ENCODE measurements around the gene NEURL3. TPM values are rescaled to one million over a fixed set of nuclear protein-coding genes. Genes with fewer than 3 reads are reported as not detected.

The NEURL3 gene
- total and polyA plus RNA-seq, 3 donors from 2014 or later: 0.78 to 1.7 (median 1.3) TPM

- H3K27ac ChIP-seq: peak overlapping the region; percentile 85 to 93
- TF ChIP-seq POLR2A (IDR thresholded peaks at IDR 0.05) (no peak), CTCF (IDR thresholded peaks at IDR 0.05) (no peak)
- WGBS, 2 donors: 31 to 44% methylated on average over 4 of the region's 4 CpGs
- peaks cover 56% of the 10 kb centered on the region for H3K4me1 ChIP-seq
- H3K27me3 ChIP-seq: no peaks in the 10 kb centered on the region
- H3K4me3 ChIP-seq: no peak overlapping the region
- no peaks in the 10 kb centered on the region for H3K9me3 ChIP-seq
- no peaks in the 10 kb centered on the region for H3K36me3 ChIP-seq (ENCODE audit: low read depth, missing control alignments)
- intact Hi-C loops (cut with DNase I; ENCODE audit: low total_unique reads): no loop called here
- DNase-seq: peak; percentile 79
Observed at GRCh38 chr2:96534141-96534540, 29.0 kb upstream of the NEURL3 start.

DNA sequence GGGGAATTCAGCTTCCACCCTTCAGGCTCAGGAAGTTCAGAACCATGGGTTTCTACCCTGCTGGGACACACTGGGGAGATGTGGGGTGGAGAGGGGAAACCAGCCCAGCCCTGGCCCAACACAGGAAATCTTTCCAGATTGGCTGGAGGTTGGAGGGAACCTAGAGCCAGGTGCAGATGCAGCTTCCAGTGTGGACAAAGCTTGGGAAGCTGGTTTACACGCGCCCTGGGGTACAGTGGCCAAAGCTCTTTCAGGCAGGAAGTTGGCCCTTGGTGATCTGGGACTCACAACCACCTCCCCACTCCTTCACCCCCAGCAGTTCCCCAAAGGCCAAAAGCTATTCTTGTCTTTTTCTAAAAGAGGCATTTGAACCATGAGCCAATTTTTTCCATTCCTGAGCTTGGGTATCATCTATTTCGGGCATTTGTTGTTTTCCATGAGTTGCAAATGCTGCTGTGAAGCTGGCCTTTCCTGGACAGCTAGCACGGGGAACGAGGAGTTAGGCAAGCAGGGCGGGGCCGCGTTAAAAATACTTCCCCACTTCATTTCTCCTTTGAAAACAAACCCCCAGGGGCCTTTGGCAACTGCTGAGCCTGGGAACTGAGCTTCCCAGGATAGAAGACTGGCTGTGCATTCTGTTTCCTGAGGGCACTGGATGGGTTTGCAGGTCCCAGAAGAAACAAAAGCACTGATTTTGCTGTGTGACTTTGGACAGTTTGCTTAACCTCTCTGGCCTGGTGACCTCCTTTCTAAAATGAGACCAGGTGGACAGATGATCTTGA lies 28.3 kb upstream of the NEURL3 start:
- 24 to 26% methylated on average over 6 to 8 of the region's 8 CpGs for WGBS, 2 donors
- intact Hi-C loops (cut with DNase I; ENCODE audit: low total_unique reads): no loop called here
- Histone ChIP-seq H3K27me3 (no peaks in the 10 kb centered on the region), H3K36me3 (ENCODE audit: low read depth, missing control alignments) (no peaks in the 10 kb centered on the region), H3K27ac (peak overlapping the region; percentile 85 to 93), H3K9me3 (no peaks in the 10 kb centered on the region), H3K4me3 (no peak overlapping the region), H3K4me1 (peaks cover 54% of the 10 kb centered on the region)
- TF ChIP-seq CTCF (IDR thresholded peaks at IDR 0.05): no peak
- DNase-seq: peak; percentile 86

- no peaks in the 10 kb centered on the region for H3K36me3 ChIP-seq (ENCODE audit: low read depth, missing control alignments)
- H3K27ac ChIP-seq: peak overlapping the region; percentile 85 to 93
- no peaks in the 10 kb centered on the region for H3K27me3 ChIP-seq
- no peaks in the 10 kb centered on the region for H3K9me3 ChIP-seq
- no peak for TF ChIP-seq POLR2A (IDR thresholded peaks at IDR 0.05)
- H3K4me1 ChIP-seq: peaks cover 53% of the 10 kb centered on the region
- no peak for DNase-seq
- intact Hi-C loops (cut with DNase I; ENCODE audit: low total_unique reads): no loop called here
- whole genome bisulfite sequencing, 2 donors: 74 to 77% methylated on average over 7 of the region's 7 CpGs
- no peak overlapping the region for H3K4me3 ChIP-seq
Observed at GRCh38 chr2:96532641-96533291, 27.6 kb upstream of the NEURL3 start.

GRCh38 chr2:96531872-96532505 lies 26.8 kb upstream of the NEURL3 start:
- no peaks in the 10 kb centered on the region for H3K27me3 ChIP-seq
- no peak overlapping the region for H3K4me3 ChIP-seq
- intact Hi-C loops (cut with DNase I; ENCODE audit: low total_unique reads): no loop called here
- H3K36me3 ChIP-seq (ENCODE audit: low read depth, missing control alignments): no peaks in the 10 kb centered on the region
- DNase-seq: peak; percentile 96
- H3K27ac ChIP-seq: peak overlapping the region; percentile 85 to 93
- WGBS, 2 donors: 31 to 37% methylated on average over 23 of the region's 23 CpGs
- no peaks in the 10 kb centered on the region for H3K9me3 ChIP-seq
- H3K4me1 ChIP-seq: peaks cover 51% of the 10 kb centered on the region
- no peak for TF ChIP-seq CTCF (IDR thresholded peaks at IDR 0.05)
- no peak for TF ChIP-seq POLR2A (IDR thresholded peaks at IDR 0.05)

DNA sequence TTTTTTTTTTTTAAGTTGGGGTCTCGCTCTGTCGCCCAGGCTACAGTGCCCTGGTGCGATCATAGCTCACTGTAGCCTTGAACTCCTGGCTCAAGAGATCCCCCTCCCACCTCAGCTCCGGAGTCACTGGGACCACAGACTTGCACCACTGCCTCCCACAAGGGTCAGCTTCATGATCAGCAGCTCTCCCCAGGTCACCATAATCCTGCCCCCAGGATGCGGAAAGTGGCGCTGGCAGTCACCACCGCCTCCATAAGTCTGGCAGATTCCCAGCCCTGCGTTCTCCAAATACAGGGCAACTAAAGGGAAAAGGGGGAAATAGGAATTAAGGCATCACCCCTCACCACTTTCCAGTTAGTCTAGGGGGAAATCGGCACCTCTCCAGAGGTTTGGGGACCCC lies 26.2 kb upstream of the NEURL3 start:
- intact Hi-C loops (cut with DNase I; ENCODE audit: low total_unique reads): no loop called here
- peaks cover 51% of the 10 kb centered on the region for H3K4me1 ChIP-seq
- DNase-seq: no peak

More for the DNA sequence above, 26.2 kb upstream of the NEURL3 start:
- 85 to 92% methylated on average over 9 of the region's 9 CpGs for WGBS, 2 donors
- Histone ChIP-seq H3K27ac (peak overlapping the region; percentile 85 to 93), H3K27me3 (no peaks in the 10 kb centered on the region), H3K36me3 (ENCODE audit: low read depth, missing control alignments) (no peaks in the 10 kb centered on the region), H3K4me3 (no peak overlapping the region), H3K9me3 (no peaks in the 10 kb centered on the region)
- no peak for TF ChIP-seq CTCF (IDR thresholded peaks at IDR 0.05)
- TF ChIP-seq POLR2A (IDR thresholded peaks at IDR 0.05): no peak

Measured in testis (tissue), 3 donors.